PC-9 (cell line): Measurements from ENCODE around the gene HES2. TPM values are rescaled to one million over a fixed set of nuclear protein-coding genes. Genes with fewer than 3 reads are reported as not detected.
"Not testable (repeated sequence)": the region's sequence is repeated elsewhere in the genome, so short reads cannot be mapped to it uniquely, and the experiment has no call there.

Experiments
- BruUV-seq: library from RNA; stranded (reverse); fragments of 400-500 nt; replicated peaks from 2 replicates; lab custom pipeline; 2021; lab: Mats Ljungman, UMichigan
- CTCF ChIA-PET: fragments of 300-600 bp; sonication (Branson Sonifier 250); formaldehyde crosslinking; loops from one replicate; lab custom pipeline; 2022; ENCODE audit warnings: antibody characterized with exemption; lab: Charles Lee
- POLR2A ChIA-PET: fragments of 300-600 bp; sonication (Branson Sonifier 250); formaldehyde crosslinking; loops from one replicate; lab custom pipeline; 2022; ENCODE audit warnings: antibody characterized with exemption; ENCODE audit not compliant: unreplicated experiment; lab: Charles Lee
- DNase-seq, 2 experiments: peaks; one replicate each; pipeline versions ENCODE4 v3.0.0 to v3.0.0-alpha.2; 2015 to 2022; ENCODE audit warnings: mixed read lengths in 1 of 2
- H2AFZ ChIP-seq: fragments of 200-600 bp; sonication (generic); 2 replicates; pipeline ENCODE4 v1.8.1; 2017; ENCODE audit warnings: antibody characterized with exemption
- H3F3A ChIP-seq: fragments of 200-600 bp; sonication (generic); 2 replicates; pipeline ENCODE4 v1.8.1; 2017; ENCODE audit warnings: antibody characterized with exemption, mild to moderate bottlenecking, low read depth; ENCODE audit not compliant: insufficient read depth
- H3K27ac ChIP-seq: fragments of 200-600 bp; sonication (generic); 2 replicates; pipeline ENCODE4 v1.6.1; 2016; ENCODE audit warnings: mixed run types
- H3K27me3 ChIP-seq: fragments of 200-600 bp; sonication (generic); 2 replicates; pipeline ENCODE4 v1.6.1; 2016; ENCODE audit warnings: low read depth, mixed run types; ENCODE audit not compliant: insufficient read depth
- H3K36me3 ChIP-seq: fragments of 200-600 bp; sonication (generic); 2 replicates; pipeline ENCODE4 v1.6.1; 2016; ENCODE audit warnings: low read depth, mixed run types
- H3K4me1 ChIP-seq: fragments of 200-600 bp; sonication (generic); replicated peaks from 2 replicates; pipeline ENCODE4 v1.6.1; 2016; ENCODE audit warnings: mixed run types; ENCODE audit not compliant: insufficient read depth
- H3K4me2 ChIP-seq: fragments of 200-600 bp; sonication (generic); 2 replicates; pipeline ENCODE4 v1.6.1; 2017; ENCODE audit warnings: mixed run types
- H3K4me3 ChIP-seq: fragments of 200-600 bp; sonication (generic); 2 replicates; pipeline ENCODE4 v1.6.1; 2016; ENCODE audit warnings: mixed run types
- H3K79me2 ChIP-seq: fragments of 200-600 bp; sonication (generic); 2 replicates; pipeline ENCODE4 v1.6.1; 2017; ENCODE audit warnings: low read depth, mixed run types
- H3K9me2 ChIP-seq: fragments of 200-600 bp; sonication (generic); 2 replicates; pipeline ENCODE4 v1.8.1; 2017; ENCODE audit warnings: mild to moderate bottlenecking; ENCODE audit not compliant: insufficient read depth
- H3K9me3 ChIP-seq: fragments of 200-600 bp; sonication (generic); 2 replicates; pipeline ENCODE4 v1.8.1; 2016; ENCODE audit warnings: low read depth; ENCODE audit not compliant: insufficient read depth
- H4K20me1 ChIP-seq: fragments of 200-600 bp; sonication (generic); 2 replicates; pipeline ENCODE4 v1.8.1; 2017; ENCODE audit not compliant: insufficient read depth
- CTCF ChIP-seq: fragments of 200-600 bp; sonication (generic); conservative IDR thresholded peaks from 2 replicates; pipeline ENCODE4 v1.6.1; 2017; ENCODE audit warnings: mixed run types, antibody characterized with exemption, mild to moderate bottlenecking, moderate library complexity
- EZH2 ChIP-seq: fragments of 200-600 bp; sonication (generic); IDR thresholded peaks from 2 replicates; pipeline ENCODE4 v1.8.0; 2017; ENCODE audit warnings: antibody characterized with exemption, low read depth
- intact Hi-C: fragments of 100-400 bp; cut with micrococcal nuclease; formaldehyde crosslinking; loops from one replicate; pipeline ENCODE4 v1.10.0; 2022; ENCODE audit not compliant: unreplicated experiment
- total RNA-seq: library from RNA; stranded (reverse); gene quantifications from 2 replicates; pipeline ENCODE4 v1.2.3, GENCODE V29; 2021

Gene HES2
- total RNA-seq, 1 experiment from 2014 or later: 2.1 TPM

GRCh38 chr1:6373961-6374720 lies 45.6 kb downstream of the HES2 start:
- Histone ChIP-seq H3K9me3 (no peaks in the 10 kb centered on the region), H3K27me3 (no peaks in the 10 kb centered on the region), H3K4me3 (no peak overlapping the region), H3K79me2 (0 out of 2 replicates have a peak, but pooled peaks cover 4% of the 10 kb centered on the region), H4K20me1 (no peaks in the 10 kb centered on the region), H3K9me2 (no peaks in the 10 kb centered on the region), H3K4me2 (no peak overlapping the region), H3K36me3 (no peaks in the 10 kb centered on the region), H3K4me1 (no peaks in the 10 kb centered on the region), H3K27ac (no peak overlapping the region), H2AFZ (no peak overlapping the region), H3F3A (no peaks in the 10 kb centered on the region)
- intact Hi-C loops: no loop called here
- ChIA-PET CTCF (no interaction called here), POLR2A (no interaction called here)
- DNase-seq: no peak
- BruUV-seq: no TSS peak
- TF ChIP-seq EZH2 (no peak), CTCF (no peak)

- H3K27ac ChIP-seq, H3K4me3 ChIP-seq, intact Hi-C loops, H3K9me2 ChIP-seq, H3K4me1 ChIP-seq, H2AFZ ChIP-seq, H3K27me3 ChIP-seq, H3K9me3 ChIP-seq, H3K4me2 ChIP-seq, BruUV-seq, H3K79me2 ChIP-seq, H3F3A ChIP-seq, DNase-seq, H3K36me3 ChIP-seq, H4K20me1 ChIP-seq: not testable (repeated sequence)
- CTCF ChIA-PET: interaction anchor here (0.6 kb wide), 1 partner anchor 15 kb away, joined by 4 read pairs; no protein-coding TSS in a partner anchor
- POLR2A ChIA-PET: interaction anchor here (0.7 kb wide), 1 partner anchor 48 kb away, joined by 6 read pairs; no protein-coding TSS in a partner anchor
These were observed 47.5 kb downstream of the HES2 start for GRCh38 chr1:6372236-6372635.

GRCh38 chr1:6370006-6370405 lies 49.7 kb downstream of the HES2 start:
- no peak overlapping the region for H2AFZ ChIP-seq
- no peak overlapping the region for H3K4me3 ChIP-seq
- H4K20me1 ChIP-seq: no peaks in the 10 kb centered on the region
- no peaks in the 10 kb centered on the region for H3K27me3 ChIP-seq
- no TSS peak for BruUV-seq
- POLR2A ChIA-PET: no interaction called here
- no peaks in the 10 kb centered on the region for H3K36me3 ChIP-seq
- H3K9me2 ChIP-seq: no peaks in the 10 kb centered on the region
- intact Hi-C loops: no loop called here
- TF ChIP-seq EZH2: no peak
- DNase-seq: no peak
- H3K27ac ChIP-seq: no peak overlapping the region
- no peak overlapping the region for H3K4me2 ChIP-seq
- CTCF ChIA-PET: no interaction called here
- H3K9me3 ChIP-seq: no peaks in the 10 kb centered on the region
- no peaks in the 10 kb centered on the region for H3K4me1 ChIP-seq
- no peaks in the 10 kb centered on the region for H3F3A ChIP-seq
- 0 out of 2 replicates have a peak, but pooled peaks cover 4% of the 10 kb centered on the region for H3K79me2 ChIP-seq

GRCh38 chr1:6367381-6368012 lies 52.2 kb downstream of the HES2 start:
- Histone ChIP-seq H3K27me3 (no peaks in the 10 kb centered on the region), H4K20me1 (no peaks in the 10 kb centered on the region), H3K36me3 (no peaks in the 10 kb centered on the region), H2AFZ (no peak overlapping the region), H3F3A (no peaks in the 10 kb centered on the region; the same call in 1 of the 2 replicates), H3K79me2 (no peaks in the 10 kb centered on the region), H3K4me2 (no peak overlapping the region), H3K4me1 (0 out of 2 replicates have a peak, but pooled peaks cover 5% of the 10 kb centered on the region), H3K9me3 (no peaks in the 10 kb centered on the region), H3K9me2 (no peaks in the 10 kb centered on the region), H3K4me3 (no peak overlapping the region), H3K27ac (no peak overlapping the region)
- intact Hi-C loops: no loop called here
- no peak for DNase-seq
- no TSS peak for BruUV-seq
- ChIA-PET CTCF (interaction anchor here (0.6 kb wide), 1 partner anchor 33 kb away, joined by 3 read pairs; no protein-coding TSS in a partner anchor), POLR2A (no interaction called here)
- no peak for TF ChIP-seq CTCF
- TF ChIP-seq EZH2: no peak
